ENCODE measurements around the gene RIN2. TPM values are rescaled to one million over a fixed set of nuclear protein-coding genes. Genes with fewer than 3 reads are reported as not detected.

Gene RIN2
- total RNA-seq, 1 donor from 2014 or later = 34.1 TPM

DNA sequence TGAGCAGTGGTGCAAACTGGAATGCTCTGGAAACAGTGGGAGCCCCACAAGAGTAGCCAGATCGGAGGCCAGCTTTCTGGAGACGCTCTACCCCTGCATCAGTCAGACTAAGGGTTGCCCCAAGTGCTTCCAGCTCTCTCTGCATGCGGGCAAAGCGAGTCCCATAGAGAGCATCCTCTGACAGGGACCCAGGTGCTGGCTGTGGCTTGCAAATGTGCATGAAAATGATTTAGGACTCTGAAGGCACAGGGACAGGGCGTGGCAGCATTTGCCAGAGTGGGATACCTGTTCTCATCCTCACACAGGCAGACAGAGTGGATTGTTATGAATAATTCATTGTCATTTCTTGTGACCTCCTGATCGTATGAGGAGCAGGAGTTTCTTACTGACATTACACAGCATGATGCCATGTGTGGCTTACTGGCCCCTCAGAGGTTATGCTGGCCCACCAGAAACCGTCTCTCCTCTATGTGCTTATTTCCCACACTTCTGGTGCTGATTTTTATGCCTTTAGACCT is 10.3 kb downstream of the RIN2 start:
- Histone ChIP-seq H3K36me3 (ENCODE audit: control insufficient read depth, insufficient read depth, low read length) (no peaks in the 10 kb centered on the region), H3K4me3 (ENCODE audit: low read depth, low read length) (no peak overlapping the region), H3K27me3 (ENCODE audit: control insufficient read depth, insufficient read depth, low read length) (no peaks in the 10 kb centered on the region)
- DNase-seq (ENCODE audit: low read depth) = no peak
- TF ChIP-seq, protein P1, sequence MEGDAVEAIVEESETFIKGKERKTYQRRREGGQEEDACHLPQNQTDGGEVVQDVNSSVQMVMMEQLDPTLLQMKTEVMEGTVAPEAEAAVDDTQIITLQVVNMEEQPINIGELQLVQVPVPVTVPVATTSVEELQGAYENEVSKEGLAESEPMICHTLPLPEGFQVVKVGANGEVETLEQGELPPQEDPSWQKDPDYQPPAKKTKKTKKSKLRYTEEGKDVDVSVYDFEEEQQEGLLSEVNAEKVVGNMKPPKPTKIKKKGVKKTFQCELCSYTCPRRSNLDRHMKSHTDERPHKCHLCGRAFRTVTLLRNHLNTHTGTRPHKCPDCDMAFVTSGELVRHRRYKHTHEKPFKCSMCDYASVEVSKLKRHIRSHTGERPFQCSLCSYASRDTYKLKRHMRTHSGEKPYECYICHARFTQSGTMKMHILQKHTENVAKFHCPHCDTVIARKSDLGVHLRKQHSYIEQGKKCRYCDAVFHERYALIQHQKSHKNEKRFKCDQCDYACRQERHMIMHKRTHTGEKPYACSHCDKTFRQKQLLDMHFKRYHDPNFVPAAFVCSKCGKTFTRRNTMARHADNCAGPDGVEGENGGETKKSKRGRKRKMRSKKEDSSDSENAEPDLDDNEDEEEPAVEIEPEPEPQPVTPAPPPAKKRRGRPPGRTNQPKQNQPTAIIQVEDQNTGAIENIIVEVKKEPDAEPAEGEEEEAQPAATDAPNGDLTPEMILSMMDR (IDR thresholded peaks at IDR 0.05; ENCODE audit: insufficient read depth, low read length, poor library complexity, severe bottlenecking) = no peak

DNA sequence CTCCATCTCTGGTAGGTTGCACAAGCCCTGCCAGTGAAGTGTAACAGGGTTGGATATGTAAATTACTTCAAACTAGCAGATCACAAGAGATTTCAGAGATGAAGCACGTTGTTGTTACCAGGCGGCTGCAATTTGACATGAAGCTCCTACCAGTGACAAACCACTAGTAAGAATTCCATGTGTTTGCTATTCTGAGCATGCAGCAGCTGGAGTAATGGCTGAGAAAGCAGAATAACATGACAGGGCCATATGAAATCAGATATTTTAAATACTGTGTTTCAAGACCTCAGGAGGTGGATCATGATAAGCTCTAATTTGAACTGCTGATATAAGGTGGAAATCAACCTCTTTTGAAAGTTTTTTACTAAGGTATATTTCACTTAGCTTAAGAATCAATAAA is 11.4 kb downstream of the RIN2 start:
- H3K36me3 ChIP-seq (ENCODE audit: control insufficient read depth, insufficient read depth, low read length) = no peaks in the 10 kb centered on the region
- DNase-seq (ENCODE audit: low read depth) = no peak
- no peaks in the 10 kb centered on the region for H3K27me3 ChIP-seq (ENCODE audit: control insufficient read depth, insufficient read depth, low read length)
- no peak overlapping the region for H3K4me3 ChIP-seq (ENCODE audit: low read depth, low read length)
- TF ChIP-seq, protein P1 (IDR thresholded peaks at IDR 0.05; ENCODE audit: insufficient read depth, low read length, poor library complexity, severe bottlenecking) = no peak

DNA sequence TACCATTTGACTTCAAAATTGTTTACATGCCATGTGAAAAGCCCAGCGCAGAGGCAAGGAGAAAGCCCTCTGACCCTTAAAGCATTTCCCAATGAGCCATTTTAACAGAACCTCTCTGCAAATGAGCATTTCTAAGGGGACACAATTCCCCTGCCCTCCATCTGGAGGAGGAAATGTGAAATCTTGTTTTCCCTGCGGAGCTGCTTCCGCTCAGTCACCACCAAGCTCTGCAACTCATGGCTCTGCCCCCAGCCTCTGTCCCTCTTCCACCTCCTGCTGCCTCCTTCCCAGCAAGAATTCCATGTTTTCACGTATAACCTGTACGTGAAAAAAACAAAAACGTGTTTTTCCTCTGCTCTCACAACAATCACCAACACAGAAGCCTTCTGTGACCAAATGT is 12.3 kb downstream of the RIN2 start:
- TF ChIP-seq, protein P1 (IDR thresholded peaks at IDR 0.05; ENCODE audit: insufficient read depth, low read length, poor library complexity, severe bottlenecking) = no peak

DNA sequence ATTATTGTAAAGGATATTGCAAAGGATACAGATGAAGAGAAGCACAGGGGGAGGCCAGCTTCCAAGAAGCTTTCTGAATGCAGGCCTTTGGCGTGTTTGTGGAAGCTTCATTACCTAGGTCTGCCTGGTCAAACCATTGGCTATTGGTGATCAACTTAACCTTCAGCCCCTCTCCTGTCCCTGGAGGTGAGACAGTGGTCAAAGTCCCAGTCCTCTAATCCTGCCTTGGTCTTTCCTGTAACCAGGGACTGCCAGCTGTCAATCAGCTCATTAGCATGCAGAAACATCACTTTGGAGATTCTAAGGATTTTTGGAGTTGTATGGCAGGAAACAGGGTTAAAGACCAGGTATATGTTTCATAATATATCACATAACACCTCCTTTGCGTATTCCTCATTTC is 13.0 kb downstream of the RIN2 start:
- no peaks in the 10 kb centered on the region for H3K27me3 ChIP-seq (ENCODE audit: control insufficient read depth, insufficient read depth, low read length)
- no peak overlapping the region for H3K4me3 ChIP-seq (ENCODE audit: low read depth, low read length)
- TF ChIP-seq, protein P1 (IDR thresholded peaks at IDR 0.05; ENCODE audit: insufficient read depth, low read length, poor library complexity, severe bottlenecking) = no peak
- H3K36me3 ChIP-seq (ENCODE audit: control insufficient read depth, insufficient read depth, low read length) = no peaks in the 10 kb centered on the region
- no peak for DNase-seq (ENCODE audit: low read depth)

More for the DNA sequence above, 12.3 kb downstream of the RIN2 start:
- H3K36me3 ChIP-seq (ENCODE audit: control insufficient read depth, insufficient read depth, low read length) = no peaks in the 10 kb centered on the region
- no peak for DNase-seq (ENCODE audit: low read depth)
- no peak overlapping the region for H3K4me3 ChIP-seq (ENCODE audit: low read depth, low read length)
- no peaks in the 10 kb centered on the region for H3K27me3 ChIP-seq (ENCODE audit: control insufficient read depth, insufficient read depth, low read length)

DNA sequence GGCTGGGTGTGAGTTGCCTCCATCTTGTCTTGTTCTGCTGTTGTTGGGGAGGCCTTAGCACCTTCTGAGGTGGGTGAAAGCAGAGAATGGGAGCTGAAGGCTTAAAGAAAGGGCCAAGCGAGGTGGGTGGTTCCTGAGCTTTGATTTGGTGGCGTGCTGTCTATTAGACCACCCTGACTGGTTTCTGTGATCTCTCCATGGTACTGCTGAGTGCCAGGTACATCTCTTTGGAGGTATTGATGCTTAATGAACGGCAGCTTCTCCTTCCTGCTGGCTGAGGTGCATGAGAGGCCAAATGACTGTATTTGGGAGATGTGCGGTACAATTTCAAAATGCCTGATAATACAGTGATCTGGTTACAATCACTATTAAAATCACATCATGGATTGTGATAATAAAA is 15.4 kb downstream of the RIN2 start:
- no peaks in the 10 kb centered on the region for H3K36me3 ChIP-seq (ENCODE audit: control insufficient read depth, insufficient read depth, low read length)
- TF ChIP-seq, protein P1 (IDR thresholded peaks at IDR 0.05; ENCODE audit: insufficient read depth, low read length, poor library complexity, severe bottlenecking) = no peak
- DNase-seq (ENCODE audit: low read depth) = no peak
- H3K4me3 ChIP-seq (ENCODE audit: low read depth, low read length) = no peak overlapping the region
- H3K27me3 ChIP-seq (ENCODE audit: control insufficient read depth, insufficient read depth, low read length) = no peaks in the 10 kb centered on the region
